Heart right ventricle (tissue), 16 donors: ENCODE measurements around the gene SPTBN5. TPM values are rescaled to one million over a fixed set of nuclear protein-coding genes. Genes with fewer than 3 reads are reported as not detected.

Experiments
- ATAC-seq, 8 donors: fragments of 200-7000 bp; cut with Tn5 transposase; one replicate each; pipeline ENCODE4 v1.9.1; 2020; ENCODE audit warnings: mild to moderate bottlenecking in 8 of 8, moderate library complexity in 8 of 8, moderate number of reproducible peaks in 1 of 8
- DNase-seq, 2 donors: peaks; one replicate each; pipeline ENCODE4 v3.0.0-alpha.2; 2020
- H3K27ac ChIP-seq, 10 donors: fragments of 200-600 bp; sonication (generic) in 2 of 10; one replicate each; pipeline versions ENCODE4 v1.5.0 to v1.8.0; 2020 to 2022; ENCODE audit warnings: mild to moderate bottlenecking in 3 of 10
- H3K27me3 ChIP-seq, 7 donors: fragments of 200-600 bp; one replicate each; pipeline ENCODE4 v1.8.0; 2021 to 2022; ENCODE audit warnings: mild to moderate bottlenecking in 2 of 7
- H3K36me3 ChIP-seq, 9 donors: fragments of 200-600 bp; sonication (generic) in 1 of 9; one replicate each; pipeline versions ENCODE4 v1.5.0 to v1.8.0; 2020 to 2022; ENCODE audit warnings: mild to moderate bottlenecking in 2 of 9
- H3K4me1 ChIP-seq, 9 donors: fragments of 200-600 bp; sonication (generic) in 1 of 9; one replicate each; pipeline versions ENCODE4 v1.5.0 to v1.8.0; 2020 to 2022; ENCODE audit warnings: mild to moderate bottlenecking in 4 of 9
- H3K4me3 ChIP-seq, 10 donors: fragments of 200-600 bp; sonication (generic) in 2 of 10; one replicate each; pipeline versions ENCODE4 v1.5.0 to v1.8.0; 2020 to 2022; ENCODE audit warnings: mild to moderate bottlenecking in 7 of 10, moderate library complexity in 2 of 10
- H3K9me3 ChIP-seq, 11 donors: fragments of 200-600 bp in 10 of 11; sonication (generic) in 2 of 11; one replicate each; pipeline versions ENCODE4 v1.5.0 to v1.8.0; 2013 to 2022; ENCODE audit warnings: mild to moderate bottlenecking in 2 of 11, control low read depth in 1 of 11, moderate library complexity in 1 of 11
- WGBS, 2 donors: extraction: QIAGEN DNeasy Blood & Tissue Kit; methylation state at CpG; one replicate each; pipeline ENCODE4 v1.1.7; 2013; ENCODE audit warnings: inconsistent platforms in 1 of 2; 5-methylcytosine and 5-hydroxymethylcytosine counted together
- intact Hi-C, 10 donors: fragments of 100-400 bp; cut with DNase I; formaldehyde crosslinking; loops; one replicate each; pipeline versions ENCODE4 v1.11.1 to v1.14.2; 2022
- polyA plus RNA-seq, 2 donors: library from polyadenylated mRNA; stranded (reverse); fragments of 200-250 nt; gene quantifications; one replicate each; pipeline ENCODE4 v1.2.3, GENCODE V29; 2013
- total RNA-seq, 10 donors: library from RNA; stranded (reverse); fragmentation: NEBNext Ultra II Directional in 3 of 10; extraction: Animal tissue kit (Norgen Biotek cat#: 25700) in 3 of 10; gene quantifications; one replicate each; pipeline versions ENCODE4 v1.2.1 to v1.2.4, GENCODE V29; 2021 to 2023
- TF ChIP-seq, protein P1 (sequence below), 9 donors: fragments of 200-600 bp; sonication (generic) in 2 of 9; IDR thresholded peaks; one replicate each; pipeline versions ENCODE4 v1.5.0 to v1.8.0; 2021 to 2022; ENCODE audit warnings: antibody characterized with exemption in 9 of 9, mild to moderate bottlenecking in 5 of 9, moderate library complexity in 1 of 9
- donor health status: Arrhythmogenic right ventricular cardiomyopathy.
- donor health status: ischemic (EF 13 %, LVEDD 7.1; RV severe dilation, severe dysfunction).
- donor health status: healthy with polysubstance abuse.
- donor health status: DM: no; HTN: yes; CAD: no.
- donor health status: DM: no; HTN: no; CAD: no.
- donor health status: ischemic (EF 25% LVEDD 6.9; RV normal size, moderate dysfunction).
- donor health status: ischemic (EF 25% LVEDD 5.7; RV mildly dilated, moderate dysfunction).
- donor health status: healthy.
- donor health status: DM: yes; HTN: yes; CAD: no.
- donor health status: Ischemic cardiomyopathy.
- donor health status: ischemic (EF 35%, LVEDD 5.7; RV mildly dilated, moderate dysfunction).
- donor health status: nonischemic (EF 11% LVEDD 7.7; RV severe dilation, severe dysfunction).
- donor health status: DM: yes; HTN: yes; CAD: no.
- donor health status: PGD.
- donor health status: ischemic (EF 29% LVEDD 5.4; RV normal size, mild dysfunction).
- donor health status: nonischemic (EF 23%, LVEDD 6.1; RV moderate dilation, normal function).

Gene SPTBN5
- total and polyA plus RNA-seq, 12 donors: 0.94 to 8.7 (median 2.4) TPM

DNA sequence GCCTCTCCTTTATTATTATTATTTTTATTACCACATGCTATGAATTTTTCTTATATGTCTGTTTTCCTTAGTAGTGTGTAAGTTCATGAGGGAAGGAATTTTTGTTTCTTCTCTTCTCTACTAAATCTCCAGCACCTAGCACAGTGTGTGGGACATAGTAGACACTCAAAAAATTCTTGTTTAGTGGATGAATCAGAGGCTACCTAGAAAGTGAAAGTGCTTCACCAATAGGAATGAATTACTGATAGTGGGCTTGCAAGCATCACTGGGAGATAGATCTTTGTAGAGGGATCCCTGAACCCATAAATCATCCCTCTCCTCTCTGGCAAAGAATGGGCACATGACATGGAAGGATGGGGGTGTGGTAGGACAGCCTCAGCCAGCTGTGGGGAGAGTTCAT is 8.5 kb downstream of the SPTBN5 start:
- TF ChIP-seq, protein P1, sequence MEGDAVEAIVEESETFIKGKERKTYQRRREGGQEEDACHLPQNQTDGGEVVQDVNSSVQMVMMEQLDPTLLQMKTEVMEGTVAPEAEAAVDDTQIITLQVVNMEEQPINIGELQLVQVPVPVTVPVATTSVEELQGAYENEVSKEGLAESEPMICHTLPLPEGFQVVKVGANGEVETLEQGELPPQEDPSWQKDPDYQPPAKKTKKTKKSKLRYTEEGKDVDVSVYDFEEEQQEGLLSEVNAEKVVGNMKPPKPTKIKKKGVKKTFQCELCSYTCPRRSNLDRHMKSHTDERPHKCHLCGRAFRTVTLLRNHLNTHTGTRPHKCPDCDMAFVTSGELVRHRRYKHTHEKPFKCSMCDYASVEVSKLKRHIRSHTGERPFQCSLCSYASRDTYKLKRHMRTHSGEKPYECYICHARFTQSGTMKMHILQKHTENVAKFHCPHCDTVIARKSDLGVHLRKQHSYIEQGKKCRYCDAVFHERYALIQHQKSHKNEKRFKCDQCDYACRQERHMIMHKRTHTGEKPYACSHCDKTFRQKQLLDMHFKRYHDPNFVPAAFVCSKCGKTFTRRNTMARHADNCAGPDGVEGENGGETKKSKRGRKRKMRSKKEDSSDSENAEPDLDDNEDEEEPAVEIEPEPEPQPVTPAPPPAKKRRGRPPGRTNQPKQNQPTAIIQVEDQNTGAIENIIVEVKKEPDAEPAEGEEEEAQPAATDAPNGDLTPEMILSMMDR (IDR thresholded peaks at IDR 0.05): no peak
- intact Hi-C loops: no loop called here
- Histone ChIP-seq H3K4me3 (no peak overlapping the region), H3K36me3 (no peaks in the 10 kb centered on the region), H3K27me3 (peaks cover 0 to 16% (median 0%) of the 10 kb centered on the region in 7 donors), H3K4me1 (peaks cover 3 to 26% (median 18%) of the 10 kb centered on the region in 9 donors), H3K27ac (no peak overlapping the region), H3K9me3 (no peaks in the 10 kb centered on the region)
- no peak for ATAC-seq
- no peak for DNase-seq

DNA sequence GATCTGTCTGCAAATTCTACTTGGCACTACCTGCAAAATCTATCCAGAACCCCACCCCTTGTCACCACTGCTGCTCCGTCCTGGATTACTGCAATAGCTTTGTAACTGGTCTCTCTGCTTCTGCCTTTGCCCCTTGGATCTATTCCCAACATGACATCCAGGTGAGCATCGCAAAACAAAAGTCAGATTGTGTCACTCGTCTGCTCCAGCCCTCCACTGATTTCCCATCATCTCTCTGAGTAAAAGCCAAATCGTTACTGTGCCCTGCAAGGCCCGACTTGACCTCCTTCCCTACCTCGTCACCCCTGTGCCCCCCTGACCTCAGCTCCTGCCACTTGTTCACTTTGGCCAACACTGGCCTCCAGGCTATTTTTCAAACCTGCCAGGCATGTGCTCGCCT is 9.4 kb downstream of the SPTBN5 start:
- H3K4me1 ChIP-seq: peaks cover 3 to 26% (median 18%) of the 10 kb centered on the region in 9 donors
- no peak overlapping the region for H3K27ac ChIP-seq
- no peaks in the 10 kb centered on the region for H3K36me3 ChIP-seq
- no peak overlapping the region for H3K4me3 ChIP-seq
- H3K27me3 ChIP-seq: peaks cover 0 to 16% (median 0%) of the 10 kb centered on the region in 7 donors
- 85 to 86% methylated on average over 7 of the region's 7 CpGs for WGBS, 2 donors
- intact Hi-C loops: no loop called here
- ATAC-seq (no peak), DNase-seq (no peak)
- H3K9me3 ChIP-seq: no peaks in the 10 kb centered on the region
- TF ChIP-seq, protein P1 (IDR thresholded peaks at IDR 0.05): no peak

DNA sequence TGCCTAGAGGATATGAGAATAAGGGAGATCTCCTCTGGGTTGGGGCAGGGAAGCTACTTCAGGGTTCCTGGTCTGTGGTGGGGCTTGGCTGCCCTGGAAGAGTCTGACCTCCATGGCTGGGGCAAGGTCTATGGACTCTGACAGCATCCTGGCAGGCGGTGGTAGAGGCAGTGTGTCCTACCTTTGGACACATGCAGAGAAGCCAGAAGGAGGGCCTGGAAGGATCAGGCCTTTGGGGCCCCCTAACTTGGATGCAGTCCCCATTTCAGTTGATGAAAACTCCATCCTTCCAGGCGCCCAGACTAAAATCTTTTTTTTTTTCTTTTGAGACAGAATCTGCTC is 10.4 kb downstream of the SPTBN5 start:
- ATAC-seq: no peak
- WGBS, 2 donors: 87 to 93% methylated on average over 2 of the region's 2 CpGs
- Histone ChIP-seq H3K27ac (peak overlapping the region in 2 of 10 donors; percentile 55 to 82), H3K4me1 (peaks cover 3 to 27% (median 18%) of the 10 kb centered on the region in 9 donors), H3K36me3 (no peaks in the 10 kb centered on the region), H3K9me3 (no peaks in the 10 kb centered on the region), H3K27me3 (peaks cover 0 to 16% (median 0%) of the 10 kb centered on the region in 7 donors), H3K4me3 (no peak overlapping the region)
- intact Hi-C loops: no loop called here
- DNase-seq: no peak
- TF ChIP-seq, protein P1 (IDR thresholded peaks at IDR 0.05): no peak

DNA sequence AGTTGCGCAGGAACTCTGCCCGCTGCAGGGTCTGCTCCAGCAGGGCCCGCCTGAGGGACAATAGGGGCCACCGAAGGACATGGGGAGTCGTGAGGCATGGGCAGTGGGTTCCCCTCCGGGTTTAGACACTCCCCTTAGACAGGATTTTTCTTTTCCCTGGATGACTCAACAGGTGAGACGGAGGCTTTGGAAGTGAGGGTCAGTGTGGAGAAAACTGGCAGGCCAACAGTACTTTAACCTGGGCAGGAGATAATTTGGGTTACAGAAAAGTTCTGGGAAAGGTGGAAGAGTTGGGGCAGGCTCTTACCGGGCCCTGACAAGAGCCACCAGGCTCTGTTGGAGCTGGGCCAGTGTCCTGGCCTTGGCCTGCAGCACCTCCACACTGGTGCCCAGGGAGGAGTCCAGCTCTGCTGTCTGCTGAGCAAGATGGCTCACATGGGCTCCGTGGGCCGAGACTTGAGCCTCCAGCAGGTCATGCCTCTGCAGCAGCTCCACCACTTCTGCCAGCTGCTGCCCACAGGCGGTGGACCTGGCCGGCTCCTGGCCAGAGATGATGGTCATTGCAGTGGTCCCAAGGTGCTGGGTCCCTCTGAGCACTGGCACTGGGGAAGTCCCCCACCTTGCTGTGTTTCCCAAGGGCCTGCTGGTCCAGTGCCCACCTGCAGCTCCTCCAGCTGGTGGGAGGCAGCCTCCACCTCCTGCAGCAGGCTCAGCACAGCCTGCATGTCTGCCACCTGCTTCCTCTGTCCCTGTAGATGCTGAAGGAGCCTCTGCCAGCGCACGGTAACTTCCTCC is 11.0 kb downstream of the SPTBN5 start:
- Histone ChIP-seq H3K27me3 (peaks cover 0 to 16% (median 0%) of the 10 kb centered on the region in 7 donors), H3K27ac (peak overlapping the region in 7 of 10 donors; percentile 41 to 82 (median 59)), H3K4me3 (peak overlapping the region in 6 of 10 donors; percentile 28 to 48 (median 40)), H3K4me1 (peaks cover 3 to 33% (median 21%) of the 10 kb centered on the region in 9 donors), H3K9me3 (no peaks in the 10 kb centered on the region), H3K36me3 (no peaks in the 10 kb centered on the region)
- ATAC-seq: peak in 5 of 8 donors; percentile 7 to 56 (median 21)
- intact Hi-C loops: no loop called here
- WGBS, 2 donors: 46 to 54% methylated on average over 14 of the region's 14 CpGs
- no peak for DNase-seq
- TF ChIP-seq, protein P1 (IDR thresholded peaks at IDR 0.05): no peak
